Activated CD4-positive, alpha-beta T cell treated with anti-CD3 and anti-CD28 coated beads for 48 hours (primary cell): ENCODE data around the gene FNIP1.
"Not testable (repeated sequence)": the region's sequence is repeated elsewhere in the genome, so short reads cannot be mapped to it uniquely, and the experiment has no call there.

Experiments
- DNase-seq: peaks from one replicate; pipeline ENCODE4 v3.0.0-alpha.2; 2020

The FNIP1 gene

GRCh38 chr5:131749723-131750470 is 46.9 kb downstream of the FNIP1 start:
- DNase-seq, result no peak

GRCh38 chr5:131749138-131749537 is 47.7 kb downstream of the FNIP1 start:
- no peak for DNase-seq

GRCh38 chr5:131747180-131748105 is 49.4 kb downstream of the FNIP1 start:
- no peak for DNase-seq

GRCh38 chr5:131746423-131746822 is 50.4 kb downstream of the FNIP1 start:
- DNase-seq, result no peak

- no peak for DNase-seq
Measured at GRCh38 chr5:131745703-131746102, 51.1 kb downstream of the FNIP1 start.

GRCh38 chr5:131745155-131745554 is 51.7 kb downstream of the FNIP1 start:
- DNase-seq, result no peak

GRCh38 chr5:131740477-131740876 is 56.3 kb downstream of the FNIP1 start:
- DNase-seq, result no peak

GRCh38 chr5:131735393-131735792 is 61.4 kb downstream of the FNIP1 start:
- DNase-seq, result no peak

GRCh38 chr5:131734939-131735338 is 61.9 kb downstream of the FNIP1 start:
- not testable (repeated sequence) for DNase-seq

- not testable (repeated sequence) for DNase-seq
Measured at GRCh38 chr5:131729292-131729691, 67.5 kb downstream of the FNIP1 start.

GRCh38 chr5:131724089-131724488 is 72.7 kb downstream of the FNIP1 start:
- DNase-seq, result not testable (repeated sequence)

- no peak for DNase-seq
Measured at GRCh38 chr5:131720714-131721113, 76.1 kb downstream of the FNIP1 start.

- DNase-seq, result no peak
Measured at GRCh38 chr5:131719564-131719963, 77.3 kb downstream of the FNIP1 start.

GRCh38 chr5:131718487-131719014 is 78.3 kb downstream of the FNIP1 start:
- DNase-seq, result no peak

- not testable (repeated sequence) for DNase-seq
Measured at GRCh38 chr5:131717164-131717563, 79.7 kb downstream of the FNIP1 start.

- no peak for DNase-seq
Measured at GRCh38 chr5:131716650-131717049, 80.2 kb downstream of the FNIP1 start.

- DNase-seq, result no peak
Measured at GRCh38 chr5:131710391-131710790, 86.4 kb downstream of the FNIP1 start.

GRCh38 chr5:131709043-131709442 is 87.8 kb downstream of the FNIP1 start:
- DNase-seq, result no peak

- DNase-seq, result no peak
Measured at GRCh38 chr5:131706281-131706680, 90.5 kb downstream of the FNIP1 start.

- DNase-seq, result no peak
Measured at GRCh38 chr5:131694926-131695325, 101.9 kb downstream of the FNIP1 start.

GRCh38 chr5:131693894-131694293 is 102.9 kb downstream of the FNIP1 start:
- DNase-seq, result no peak

GRCh38 chr5:131685516-131686171 is 111.2 kb downstream of the FNIP1 start:
- DNase-seq, result no peak

- DNase-seq, result no peak
Measured at GRCh38 chr5:131684595-131684994, 112.2 kb downstream of the FNIP1 start.
